DND-41 (cell line): Measurements from ENCODE around the gene SIDT1.

Experiments used
- EZH2 ChIP-seq: IDR thresholded peaks from 3 replicates; pipeline ENCODE4 v1.6.1; 2012; ENCODE audit warnings: borderline replicate concordance, low read depth, mild to moderate bottlenecking, moderate library complexity, low read length, inconsistent platforms; ENCODE audit not compliant: severe bottlenecking
- TF ChIP-seq, protein P1 (sequence below): IDR thresholded peaks from 2 replicates; pipeline ENCODE4 v1.5.1; 2012; ENCODE audit warnings: borderline replicate concordance, low read length, moderate library complexity, mild to moderate bottlenecking; ENCODE audit not compliant: poor library complexity, severe bottlenecking; ENCODE audit errors: extremely low read depth

DNA sequence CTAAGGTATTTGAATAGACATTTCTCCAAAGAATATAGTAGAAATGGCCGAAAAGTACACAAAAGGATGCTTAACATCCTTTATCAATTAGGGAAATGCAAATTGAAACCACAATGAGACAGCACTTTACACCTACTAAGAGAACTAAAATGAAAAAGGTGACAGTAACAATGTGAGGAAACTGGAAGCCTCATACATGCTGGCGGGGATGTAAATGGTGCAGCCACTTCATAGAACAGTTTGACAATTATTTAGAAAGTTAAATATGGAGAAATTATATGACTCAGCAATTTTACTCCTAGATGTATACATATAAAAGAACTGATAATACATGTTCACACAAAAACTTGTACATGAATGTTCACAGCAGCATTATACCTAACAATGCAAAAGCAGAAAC is 30.8 kb upstream of the SIDT1 start:
- TF ChIP-seq EZH2: no peak
- TF ChIP-seq, protein P1, sequence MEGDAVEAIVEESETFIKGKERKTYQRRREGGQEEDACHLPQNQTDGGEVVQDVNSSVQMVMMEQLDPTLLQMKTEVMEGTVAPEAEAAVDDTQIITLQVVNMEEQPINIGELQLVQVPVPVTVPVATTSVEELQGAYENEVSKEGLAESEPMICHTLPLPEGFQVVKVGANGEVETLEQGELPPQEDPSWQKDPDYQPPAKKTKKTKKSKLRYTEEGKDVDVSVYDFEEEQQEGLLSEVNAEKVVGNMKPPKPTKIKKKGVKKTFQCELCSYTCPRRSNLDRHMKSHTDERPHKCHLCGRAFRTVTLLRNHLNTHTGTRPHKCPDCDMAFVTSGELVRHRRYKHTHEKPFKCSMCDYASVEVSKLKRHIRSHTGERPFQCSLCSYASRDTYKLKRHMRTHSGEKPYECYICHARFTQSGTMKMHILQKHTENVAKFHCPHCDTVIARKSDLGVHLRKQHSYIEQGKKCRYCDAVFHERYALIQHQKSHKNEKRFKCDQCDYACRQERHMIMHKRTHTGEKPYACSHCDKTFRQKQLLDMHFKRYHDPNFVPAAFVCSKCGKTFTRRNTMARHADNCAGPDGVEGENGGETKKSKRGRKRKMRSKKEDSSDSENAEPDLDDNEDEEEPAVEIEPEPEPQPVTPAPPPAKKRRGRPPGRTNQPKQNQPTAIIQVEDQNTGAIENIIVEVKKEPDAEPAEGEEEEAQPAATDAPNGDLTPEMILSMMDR: no peak
